Natural killer cell (primary cell): ENCODE results near the gene RYR2. TPM values are rescaled to one million over a fixed set of nuclear protein-coding genes. Genes with fewer than 3 reads are reported as not detected.

Experiments used
- ATAC-seq, 3 donors: fragments of 150-1000 bp in 2 of 3; fragments of 200-7000 bp in 1 of 3; cut with Tn5 transposase; 1 replicate in 1 of 3; 2 replicates in 2 of 3; pipeline ENCODE4 v1.10.0; 2021; ENCODE audit warnings: mild to moderate bottlenecking in 2 of 3, moderate library complexity in 2 of 3
- DNase-seq, 2 donors: peaks; one replicate each; pipeline versions ENCODE4 v3.0.0 to v3.0.0-alpha.2; 2013 to 2021; ENCODE audit warnings: mixed read lengths in 1 of 2
- H3K27ac ChIP-seq: one replicate; pipeline ENCODE4 v1.5.1; 2013; ENCODE audit warnings: mild to moderate bottlenecking, low read length
- H3K27me3 ChIP-seq: one replicate; pipeline ENCODE4 v1.6.1; 2013; ENCODE audit warnings: low read length; ENCODE audit not compliant: control insufficient read depth, insufficient read depth
- H3K36me3 ChIP-seq: one replicate; pipeline ENCODE4 v1.6.1; 2013; ENCODE audit warnings: low read length; ENCODE audit not compliant: control insufficient read depth, insufficient read depth
- H3K4me1 ChIP-seq: one replicate; pipeline ENCODE4 v1.6.1; 2013; ENCODE audit warnings: low read length; ENCODE audit not compliant: control insufficient read depth, insufficient read depth
- H3K4me3 ChIP-seq: one replicate; pipeline ENCODE4 v1.5.1; 2013; ENCODE audit warnings: low read length
- H3K9me3 ChIP-seq: one replicate; pipeline ENCODE4 v1.6.1; 2013; ENCODE audit warnings: low read length; ENCODE audit not compliant: control insufficient read depth, insufficient read depth
- H3K27ac Mint-ChIP-seq, 2 donors: one replicate each; pipeline ENCODE4 v1.8.0; 2022; ENCODE audit warnings: mild to moderate bottlenecking in 2 of 2, mixed read lengths in 2 of 2, moderate library complexity in 1 of 2
- H3K27me3 Mint-ChIP-seq, 2 donors: one replicate each; pipeline ENCODE4 v1.8.0; 2022; ENCODE audit warnings: low read depth in 2 of 2, mixed read lengths in 2 of 2
- H3K36me3 Mint-ChIP-seq: one replicate; pipeline ENCODE4 v1.8.0; 2022; ENCODE audit warnings: mixed read lengths
- H3K4me1 Mint-ChIP-seq, 2 donors: one replicate each; pipeline ENCODE4 v1.8.0; 2022; ENCODE audit warnings: mixed read lengths in 2 of 2
- H3K4me3 Mint-ChIP-seq: one replicate; pipeline ENCODE4 v1.8.0; 2022; ENCODE audit warnings: mild to moderate bottlenecking, moderate library complexity, mixed read lengths
- H3K9me3 Mint-ChIP-seq, 2 donors: one replicate each; pipeline ENCODE4 v1.8.0; 2022; ENCODE audit warnings: mixed read lengths in 2 of 2
- CTCF ChIP-seq: fragments of 200-600 bp; IDR thresholded peaks from one replicate; pipeline ENCODE4 v1.8.0; 2022; ENCODE audit warnings: antibody characterized with exemption
- WGBS: methylation state at CpG from one replicate; pipeline ENCODE4 v1.1.7; 2013; ENCODE audit warnings: missing lambda C conversion rate; ENCODE audit not compliant: insufficient coverage; 5-methylcytosine and 5-hydroxymethylcytosine counted together
- intact Hi-C: fragments of 100-400 bp; cut with micrococcal nuclease; formaldehyde crosslinking; loops from one replicate; pipeline ENCODE4 v1.14.2; 2022
- total RNA-seq, 4 donors: library from RNA; stranded (reverse); fragments of 120-200 nt in 1 of 4; gene quantifications; one replicate each; pipeline versions ENCODE4 v1.2.3 to v1.2.4, GENCODE V29; 2013 to 2022

Gene RYR2
- total RNA-seq, 3 donors from 2014 or later (not counting 1 experiment from before 2014, with no cell fraction given), result 0.13 to 1.2 (median 0.38) TPM

- Mint-ChIP-seq H3K27ac (no peak overlapping the region), H3K4me1 (peaks cover 0 to 6% of the 10 kb centered on the region in 2 donors), H3K27me3 (no peaks in the 10 kb centered on the region), H3K36me3 (no peaks in the 10 kb centered on the region), H3K4me3 (no peak overlapping the region), H3K9me3 (no peaks in the 10 kb centered on the region)
- H3K27me3 ChIP-seq, result no peaks in the 10 kb centered on the region
- peaks cover 2% of the 10 kb centered on the region for H3K4me1 ChIP-seq
- no peak overlapping the region for H3K27ac ChIP-seq
- no peaks in the 10 kb centered on the region for H3K9me3 ChIP-seq
- no CpG with 5 or more reads among the region's 1 CpG for WGBS
- ATAC-seq, result no peak
- TF ChIP-seq CTCF, result no peak
- no peak for DNase-seq
- intact Hi-C loops, result no loop called here
- no peaks in the 10 kb centered on the region for H3K36me3 ChIP-seq
- H3K4me3 ChIP-seq, result no peak overlapping the region
These were observed 750.7 kb downstream of the RYR2 start for GRCh38 chr1:237792726-237793125.

- 75% methylated on average over 2 of the region's 3 CpGs for WGBS
- H3K4me3 Mint-ChIP-seq, result no peak overlapping the region
- intact Hi-C loops, result no loop called here
- no peaks in the 10 kb centered on the region for H3K9me3 ChIP-seq
- peaks cover 0 to 6% of the 10 kb centered on the region in 2 donors for H3K4me1 Mint-ChIP-seq
- no peak for ATAC-seq
- H3K4me3 ChIP-seq, result no peak overlapping the region
- H3K4me1 ChIP-seq, result peaks cover 2% of the 10 kb centered on the region
- no peaks in the 10 kb centered on the region for H3K36me3 Mint-ChIP-seq
- H3K36me3 ChIP-seq, result no peaks in the 10 kb centered on the region
- no peaks in the 10 kb centered on the region for H3K9me3 Mint-ChIP-seq
- no peak for TF ChIP-seq CTCF
- H3K27ac Mint-ChIP-seq, result no peak overlapping the region
- H3K27me3 ChIP-seq, result no peaks in the 10 kb centered on the region
- no peak for DNase-seq
- H3K27ac ChIP-seq, result no peak overlapping the region
- H3K27me3 Mint-ChIP-seq, result no peaks in the 10 kb centered on the region
These were observed 752.1 kb downstream of the RYR2 start for GRCh38 chr1:237794071-237794470.

GRCh38 chr1:237795558-237795957 lies 753.6 kb downstream of the RYR2 start:
- Histone ChIP-seq H3K4me1 (no peaks in the 10 kb centered on the region), H3K36me3 (no peaks in the 10 kb centered on the region), H3K27me3 (no peaks in the 10 kb centered on the region), H3K4me3 (no peak overlapping the region), H3K9me3 (no peaks in the 10 kb centered on the region), H3K27ac (no peak overlapping the region)
- Mint-ChIP-seq H3K9me3 (no peaks in the 10 kb centered on the region), H3K36me3 (no peaks in the 10 kb centered on the region), H3K27me3 (no peaks in the 10 kb centered on the region), H3K4me3 (no peak overlapping the region), H3K4me1 (no peaks in the 10 kb centered on the region), H3K27ac (no peak overlapping the region)
- TF ChIP-seq CTCF, result no peak
- DNase-seq (no peak), ATAC-seq (no peak)
- WGBS, result 95% methylated on average over 7 of the region's 13 CpGs
- intact Hi-C loops, result no loop called here

GRCh38 chr1:237799762-237800474 lies 757.9 kb downstream of the RYR2 start:
- Histone ChIP-seq H3K9me3 (no peaks in the 10 kb centered on the region), H3K27me3 (no peaks in the 10 kb centered on the region), H3K4me3 (no peak overlapping the region), H3K27ac (no peak overlapping the region), H3K36me3 (no peaks in the 10 kb centered on the region), H3K4me1 (no peaks in the 10 kb centered on the region)
- Mint-ChIP-seq H3K27me3 (no peaks in the 10 kb centered on the region), H3K4me1 (no peaks in the 10 kb centered on the region), H3K27ac (no peak overlapping the region), H3K4me3 (no peak overlapping the region), H3K36me3 (no peaks in the 10 kb centered on the region), H3K9me3 (no peaks in the 10 kb centered on the region)
- peak; percentile 23 to 60 for DNase-seq
- TF ChIP-seq CTCF, result peak; percentile 42
- intact Hi-C loops, result loop anchor here (1.0 kb wide), 1 partner anchor 123 kb away; no protein-coding TSS in a partner anchor
- WGBS, result 82% methylated on average over 4 of the region's 5 CpGs
- ATAC-seq, result peak; percentile 88 to 100 (median 99)
